GM12865 (cell line): ENCODE data around the gene RNMT.
"Not testable (repeated sequence)": the region's sequence is repeated elsewhere in the genome, so short reads cannot be mapped to it uniquely, and the experiment has no call there.

Experiments used
- DNase-seq: peaks from one replicate; pipeline ENCODE4 v3.0.0; 2010; ENCODE audit warnings: low read depth
- H3K4me3 ChIP-seq: 2 replicates; pipeline ENCODE4 v1.5.1; 2011; ENCODE audit warnings: mild to moderate bottlenecking, low read depth, low read length, control low read depth
- CTCF ChIP-seq: IDR thresholded peaks from 2 replicates; pipeline ENCODE4 v1.5.1; 2011; ENCODE audit warnings: low read length, control low read depth, low read depth, inconsistent platforms; ENCODE audit not compliant: insufficient read depth; ENCODE audit errors: missing control alignments

Gene RNMT

GRCh38 chr18:13735681-13736080 is 9.2 kb downstream of the RNMT start:
- H3K4me3 ChIP-seq, result no peak overlapping the region
- TF ChIP-seq CTCF, result no peak
- no peak for DNase-seq

- DNase-seq, result no peak
- TF ChIP-seq CTCF, result no peak
- no peak overlapping the region for H3K4me3 ChIP-seq
Observed at GRCh38 chr18:13745696-13746095, 19.2 kb downstream of the RNMT start.

- no peak overlapping the region for H3K4me3 ChIP-seq
- no peak for TF ChIP-seq CTCF
- DNase-seq, result no peak
Observed at GRCh38 chr18:13746633-13747032, 20.2 kb downstream of the RNMT start.

GRCh38 chr18:13751599-13751998 is 25.1 kb downstream of the RNMT start:
- H3K4me3 ChIP-seq, DNase-seq: not testable (repeated sequence)

- no peak for DNase-seq
- no peak for TF ChIP-seq CTCF
- no peak overlapping the region for H3K4me3 ChIP-seq
Observed at GRCh38 chr18:13756261-13756660, 29.8 kb downstream of the RNMT start.

- no peak for DNase-seq
- TF ChIP-seq CTCF, result no peak
- no peak overlapping the region for H3K4me3 ChIP-seq
Observed at GRCh38 chr18:13756671-13757070, 30.2 kb downstream of the RNMT start.

- TF ChIP-seq CTCF, result no peak
- no peak overlapping the region for H3K4me3 ChIP-seq
- no peak for DNase-seq
Observed at GRCh38 chr18:13758622-13759021, 32.1 kb downstream of the RNMT start.

- TF ChIP-seq CTCF, result no peak
- no peak for DNase-seq
- no peak overlapping the region for H3K4me3 ChIP-seq
Observed at GRCh38 chr18:13760047-13760446, 33.6 kb downstream of the RNMT start.
